AG04449 (cell line): ENCODE measurements around the gene AKT1S1.

Experiments
- CTCF ChIA-PET: fragments of 350-600 bp; formaldehyde crosslinking; extraction: SDS; loops from one replicate; lab custom pipeline; 2021; ENCODE audit warnings: antibody characterized with exemption; lab: Yijun Ruan, JAX
- POLR2A ChIA-PET: fragments of 400-600, 350-600 bp; formaldehyde crosslinking; extraction: SDS; loops from one replicate; lab custom pipeline; 2020; ENCODE audit warnings: antibody characterized with exemption, inconsistent platforms; lab: Yijun Ruan, JAX
- DNase-seq: peaks from one replicate; pipeline ENCODE4 v3.0.0-alpha.2; 2010; ENCODE audit warnings: low read depth, low spot score
- H3K4me3 ChIP-seq: 2 replicates; pipeline ENCODE4 v1.5.1; 2011; ENCODE audit warnings: low read depth, mild to moderate bottlenecking, control low read depth, low read length
- TF ChIP-seq, protein P1 (sequence below): IDR thresholded peaks from one replicate; pipeline ENCODE4 v1.5.1; 2011; ENCODE audit warnings: mild to moderate bottlenecking, moderate library complexity, low read length, control low read depth, inconsistent platforms; ENCODE audit not compliant: insufficient read depth; ENCODE audit errors: missing control alignments

Gene AKT1S1

DNA sequence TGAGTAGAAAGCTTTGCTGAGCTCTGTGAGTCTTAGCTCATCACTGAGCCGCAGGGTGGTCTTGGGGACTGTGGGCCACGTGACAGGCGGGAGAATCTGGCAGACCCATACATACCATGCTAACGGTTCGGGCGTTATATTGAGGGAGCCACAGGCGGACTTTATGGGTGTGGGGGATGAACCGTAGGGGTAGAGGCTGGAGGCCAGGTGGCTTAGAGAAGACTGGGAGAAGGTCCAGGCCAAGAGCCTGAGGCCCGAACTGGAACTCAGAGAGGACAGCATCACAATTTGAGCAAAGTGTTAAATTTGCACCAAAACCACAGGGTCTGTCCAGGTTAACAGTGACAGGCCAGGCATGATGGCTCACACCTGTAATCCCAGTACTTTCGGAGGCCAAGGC is 36.6 kb upstream of the AKT1S1 start:
- ChIA-PET CTCF (no interaction called here), POLR2A (no interaction called here)
- TF ChIP-seq, protein P1, sequence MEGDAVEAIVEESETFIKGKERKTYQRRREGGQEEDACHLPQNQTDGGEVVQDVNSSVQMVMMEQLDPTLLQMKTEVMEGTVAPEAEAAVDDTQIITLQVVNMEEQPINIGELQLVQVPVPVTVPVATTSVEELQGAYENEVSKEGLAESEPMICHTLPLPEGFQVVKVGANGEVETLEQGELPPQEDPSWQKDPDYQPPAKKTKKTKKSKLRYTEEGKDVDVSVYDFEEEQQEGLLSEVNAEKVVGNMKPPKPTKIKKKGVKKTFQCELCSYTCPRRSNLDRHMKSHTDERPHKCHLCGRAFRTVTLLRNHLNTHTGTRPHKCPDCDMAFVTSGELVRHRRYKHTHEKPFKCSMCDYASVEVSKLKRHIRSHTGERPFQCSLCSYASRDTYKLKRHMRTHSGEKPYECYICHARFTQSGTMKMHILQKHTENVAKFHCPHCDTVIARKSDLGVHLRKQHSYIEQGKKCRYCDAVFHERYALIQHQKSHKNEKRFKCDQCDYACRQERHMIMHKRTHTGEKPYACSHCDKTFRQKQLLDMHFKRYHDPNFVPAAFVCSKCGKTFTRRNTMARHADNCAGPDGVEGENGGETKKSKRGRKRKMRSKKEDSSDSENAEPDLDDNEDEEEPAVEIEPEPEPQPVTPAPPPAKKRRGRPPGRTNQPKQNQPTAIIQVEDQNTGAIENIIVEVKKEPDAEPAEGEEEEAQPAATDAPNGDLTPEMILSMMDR: no peak
- DNase-seq: no peak
- H3K4me3 ChIP-seq: no peak overlapping the region

- no peak for DNase-seq
- CTCF ChIA-PET: interaction anchor here (1.4 to 1.5 kb wide), 2 partner anchors 23 to 70 kb away, joined by 3 read pairs; no protein-coding TSS in a partner anchor
- no peak overlapping the region for H3K4me3 ChIP-seq
- TF ChIP-seq, protein P1: no peak
- POLR2A ChIA-PET: interaction anchor here (0.8 kb wide), 1 partner anchor 32 kb away, joined by 4 read pairs; no protein-coding TSS in a partner anchor
Measured at GRCh38 chr19:49912965-49913685, 36.0 kb upstream of the AKT1S1 start.

GRCh38 chr19:49911381-49912145 is 34.4 kb upstream of the AKT1S1 start:
- POLR2A ChIA-PET: no interaction called here
- TF ChIP-seq, protein P1: no peak
- H3K4me3 ChIP-seq: no peak overlapping the region
- no peak for DNase-seq
- CTCF ChIA-PET: interaction anchor here (1.0 to 1.5 kb wide), 4 partner anchors 16 to 72 kb away, joined by 3 to 7 read pairs (median 4); no protein-coding TSS in a partner anchor

DNA sequence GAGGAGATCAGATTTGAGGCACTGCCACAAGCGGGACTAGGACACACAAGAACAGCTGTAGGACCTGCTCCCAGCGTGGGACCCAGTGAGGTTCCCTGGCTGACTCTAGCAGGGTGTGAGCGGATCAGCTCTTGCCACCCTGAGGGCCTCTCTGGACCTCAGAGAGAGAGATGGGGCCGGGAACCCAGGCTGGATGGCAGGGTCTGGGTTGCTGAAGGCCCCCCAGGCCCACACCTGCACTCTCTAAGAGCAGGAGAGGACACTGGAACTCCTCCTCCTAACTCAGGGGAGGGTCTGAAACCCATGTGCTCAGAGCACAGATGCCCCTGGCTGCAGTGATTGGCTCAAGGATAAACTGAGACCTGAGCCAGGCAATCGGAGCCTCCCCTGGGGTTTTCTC is 33.0 kb upstream of the AKT1S1 start:
- ChIA-PET POLR2A (interaction anchor here (1.0 kb wide), 1 partner anchor 19 kb away, joined by 4 read pairs; the partner anchor contains the start of genes ATF5 and NUP62), CTCF (no interaction called here)

DNA sequence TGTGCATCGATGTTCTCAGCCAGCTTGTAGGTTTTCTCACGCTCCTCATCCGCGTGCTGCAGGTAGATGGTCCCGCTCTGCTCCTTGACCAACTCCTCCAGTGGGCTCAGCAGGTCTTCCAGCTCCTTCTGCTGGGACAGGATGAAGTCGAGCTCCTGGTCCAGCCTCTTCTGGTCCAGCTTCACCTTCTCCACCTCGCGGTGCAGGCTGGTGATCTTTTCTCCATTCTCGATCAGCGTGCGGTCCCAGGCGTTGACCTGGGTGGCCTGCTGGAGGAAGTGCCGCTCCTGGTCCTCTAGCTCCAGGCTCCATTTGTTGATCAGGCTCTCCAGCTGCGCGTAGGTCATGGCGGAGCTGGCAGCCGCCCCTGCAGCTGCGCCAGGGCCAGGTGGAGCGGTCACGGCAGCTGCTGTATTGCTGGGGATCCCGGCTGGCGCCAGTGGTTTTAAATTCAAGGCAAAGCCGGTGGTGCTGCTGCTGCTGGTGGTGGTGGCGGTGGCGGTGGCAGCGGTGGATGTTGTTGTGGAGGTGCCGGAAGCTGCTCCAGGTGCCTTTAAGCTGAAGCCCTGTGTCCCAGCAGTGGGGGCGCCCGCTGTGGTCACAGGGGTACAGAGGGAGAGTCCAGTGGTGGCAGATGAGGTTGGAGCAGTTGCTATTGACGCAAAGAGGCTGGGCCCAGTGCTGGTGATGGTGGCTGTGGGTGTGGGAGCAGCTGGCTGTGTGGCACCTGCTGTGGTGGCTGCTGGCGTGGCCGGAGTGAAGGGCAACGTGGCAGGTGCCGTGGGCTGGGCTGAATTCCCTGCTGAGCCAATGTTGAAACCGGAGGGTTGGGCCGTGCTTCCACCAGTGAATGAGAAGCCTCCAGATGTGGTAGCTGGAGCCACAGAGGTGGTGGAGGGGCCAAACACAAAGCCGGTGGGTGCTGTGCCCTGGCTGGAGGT is 31.6 kb upstream of the AKT1S1 start:
- no peak for DNase-seq
- TF ChIP-seq, protein P1: no peak
- ChIA-PET CTCF (no interaction called here), POLR2A (interaction anchor here (1.1 kb wide), 1 partner anchor 10 kb away, joined by 4 read pairs; no protein-coding TSS in a partner anchor)
- no peak overlapping the region for H3K4me3 ChIP-seq

More for the DNA sequence above, 33.0 kb upstream of the AKT1S1 start:
- DNase-seq: no peak
- no peak overlapping the region for H3K4me3 ChIP-seq
- TF ChIP-seq, protein P1: no peak
